GM12875 (cell line): Measurements from ENCODE around the gene PARD3B.

Source experiments
- H3K4me3 ChIP-seq: one replicate; pipeline ENCODE4 v1.5.1; 2011; ENCODE audit warnings: low read depth, low read length, control low read depth
- CTCF ChIP-seq: IDR thresholded peaks from 2 replicates; pipeline ENCODE4 v1.5.1; 2011; ENCODE audit warnings: low read depth, mild to moderate bottlenecking, control low read depth, inconsistent platforms, low read length, moderate library complexity, borderline replicate concordance; ENCODE audit not compliant: insufficient read depth

Gene PARD3B

GRCh38 chr2:205161156-205161839, 616.0 kb downstream of the PARD3B start:
- no peak overlapping the region for H3K4me3 ChIP-seq
- no peak for TF ChIP-seq CTCF

- H3K4me3 ChIP-seq, result no peak overlapping the region
- TF ChIP-seq CTCF, result no peak
These were observed 621.5 kb downstream of the PARD3B start for GRCh38 chr2:205166745-205167144.

GRCh38 chr2:205169012-205169411, 623.7 kb downstream of the PARD3B start:
- no peak for TF ChIP-seq CTCF
- no peak overlapping the region for H3K4me3 ChIP-seq

- H3K4me3 ChIP-seq, result no peak overlapping the region
- no peak for TF ChIP-seq CTCF
These were observed 624.2 kb downstream of the PARD3B start for GRCh38 chr2:205169464-205169863.

- TF ChIP-seq CTCF, result no peak
- H3K4me3 ChIP-seq, result no peak overlapping the region
These were observed 625.1 kb downstream of the PARD3B start for GRCh38 chr2:205170399-205170798.

GRCh38 chr2:205171261-205171940, 626.1 kb downstream of the PARD3B start:
- no peak for TF ChIP-seq CTCF
- no peak overlapping the region for H3K4me3 ChIP-seq

- TF ChIP-seq CTCF, result no peak
These were observed 630.6 kb downstream of the PARD3B start for GRCh38 chr2:205175831-205176230.

More at GRCh38 chr2:205175831-205176230, 630.6 kb downstream of the PARD3B start:
- no peak overlapping the region for H3K4me3 ChIP-seq
